H4 (cell line): Measurements from ENCODE around the gene TBC1D22B. TPM values are rescaled to one million over a fixed set of nuclear protein-coding genes. Genes with fewer than 3 reads are reported as not detected.

Experiments
- DNase-seq: peaks from one replicate; pipeline ENCODE4 v3.0.0-alpha.2; 2015; ENCODE audit warnings: low spot score
- total RNA-seq: library from RNA; depleted of rRNA; stranded (reverse); fragments of >200 nt; shearing (Covaris generic); gene quantifications from 2 replicates; pipeline ENCODE4 v1.2.3, GENCODE V29; 2014; rRNA removed

TBC1D22B gene
- total RNA-seq, 1 experiment from 2014 or later = 5.1 TPM

GRCh38 chr6:37354526-37355384 is 97.2 kb downstream of the TBC1D22B start:
- no peak for DNase-seq

- DNase-seq = no peak
These were observed 99.7 kb downstream of the TBC1D22B start for GRCh38 chr6:37357288-37357687.

- no peak for DNase-seq
These were observed 100.3 kb downstream of the TBC1D22B start for GRCh38 chr6:37357860-37358259.

- DNase-seq = no peak
These were observed 101.5 kb downstream of the TBC1D22B start for GRCh38 chr6:37359039-37359438.

- no peak for DNase-seq
These were observed 104.7 kb downstream of the TBC1D22B start for GRCh38 chr6:37362101-37362828.

- DNase-seq = no peak
These were observed 108.2 kb downstream of the TBC1D22B start for GRCh38 chr6:37365791-37366190.

GRCh38 chr6:37366910-37367309 is 109.3 kb downstream of the TBC1D22B start:
- no peak for DNase-seq

GRCh38 chr6:37368961-37369320 is 111.4 kb downstream of the TBC1D22B start:
- DNase-seq = no peak

GRCh38 chr6:37369321-37370201 is 112.0 kb downstream of the TBC1D22B start:
- DNase-seq = no peak

- no peak for DNase-seq
These were observed 113.8 kb downstream of the TBC1D22B start for GRCh38 chr6:37371154-37372083.

GRCh38 chr6:37372116-37372515 is 114.5 kb downstream of the TBC1D22B start:
- no peak for DNase-seq

GRCh38 chr6:37373822-37374471 is 116.4 kb downstream of the TBC1D22B start:
- no peak for DNase-seq

GRCh38 chr6:37375376-37375775 is 117.8 kb downstream of the TBC1D22B start:
- DNase-seq = no peak

- no peak for DNase-seq
These were observed 118.6 kb downstream of the TBC1D22B start for GRCh38 chr6:37376078-37376743.

- peak; percentile 78 for DNase-seq
These were observed 124.0 kb downstream of the TBC1D22B start for GRCh38 chr6:37381579-37381978.

Other genes starting within 250 kb of the TBC1D22B start
- gene PIM1, start 87.6 kb upstream of the TBC1D22B start, total RNA-seq = 9.2 and 12.3 TPM in 2 replicates
- gene TMEM217, start 372 bp downstream of the TBC1D22B start, total RNA-seq = 1.1 and 1.6 TPM in 2 replicates
- gene RNF8, start 96.2 kb downstream of the TBC1D22B start, total RNA-seq = 31.3 and 37.8 TPM in 2 replicates
- gene CMTR1, start 175.4 kb downstream of the TBC1D22B start, total RNA-seq = 22.4 and 22.6 TPM in 2 replicates
- 44.2 and 53.5 TPM in 2 replicates for gene CCDC167, start 242.1 kb downstream of the TBC1D22B start, total RNA-seq